Lower leg skin (tissue), 4 donors: Measurements from ENCODE around the gene DNAJC18. TPM values are rescaled to one million over a fixed set of nuclear protein-coding genes. Genes with fewer than 3 reads are reported as not detected.

Experiments
- DNase-seq, 2 donors: peaks; one replicate each; pipeline ENCODE4 v3.0.0-alpha.2; 2019; ENCODE audit warnings: low spot score in 2 of 2
- H3K4me3 ChIP-seq: fragments of 200-600 bp; sonication (generic); 2 replicates; pipeline ENCODE4 v1.5.1; 2017; ENCODE audit warnings: mild to moderate bottlenecking, low read depth; ENCODE audit not compliant: poor library complexity, severe bottlenecking
- CTCF ChIP-seq, 3 donors: fragments of 450-650 bp; IDR thresholded peaks; one replicate each; pipeline ENCODE4 v1.5.1; 2016; ENCODE audit warnings: antibody characterized with exemption in 3 of 3, mild to moderate bottlenecking in 3 of 3, moderate library complexity in 2 of 3
- POLR2A ChIP-seq, 2 donors: fragments of 450-650 bp; IDR thresholded peaks; one replicate each; pipeline ENCODE4 v1.6.1; 2016 to 2017; ENCODE audit warnings: antibody characterized with exemption in 2 of 2, mild to moderate bottlenecking in 1 of 2, moderate library complexity in 1 of 2
- WGBS, 2 donors: methylation state at CpG; one replicate each; pipeline ENCODE4 v1.1.5; 2018; 5-methylcytosine and 5-hydroxymethylcytosine counted together
- intact Hi-C: fragments of 100-400 bp; cut with DNase I; formaldehyde crosslinking; loops from one replicate; pipeline ENCODE4 v1.15.0; 2023; ENCODE audit warnings: low total_unique reads
- total RNA-seq, 4 donors: library from RNA; depleted of rRNA; stranded (reverse); fragments of >200 nt; gene quantifications; one replicate each; pipeline ENCODE4 v1.1.0, GENCODE V29; 2016

The DNAJC18 gene
- total RNA-seq, 4 donors from 2014 or later, result 1.6 to 5.9 (median 3.5) TPM

- DNase-seq, result peak in 1 of 2 donors; percentile 81
- intact Hi-C loops, result no loop called here
- TF ChIP-seq POLR2A (IDR thresholded peaks at IDR 0.05) (no peak), CTCF (IDR thresholded peaks at IDR 0.05) (no peak)
These were observed 57.2 kb downstream of the DNAJC18 start for GRCh38 chr5:139381837-139382761.

GRCh38 chr5:139379626-139380449, 59.5 kb downstream of the DNAJC18 start:
- intact Hi-C loops, result no loop called here
- H3K4me3 ChIP-seq, result no peak overlapping the region
- 85 to 91% methylated on average over 15 of the region's 15 CpGs for WGBS, 2 donors
- DNase-seq, result no peak
- no peak for TF ChIP-seq CTCF (IDR thresholded peaks at IDR 0.05)
- no peak for TF ChIP-seq POLR2A (IDR thresholded peaks at IDR 0.05)

More at GRCh38 chr5:139381837-139382761, 57.2 kb downstream of the DNAJC18 start:
- H3K4me3 ChIP-seq, result no peak overlapping the region
- 86 to 87% methylated on average over 20 to 28 of the region's 28 CpGs for WGBS, 2 donors

GRCh38 chr5:139378941-139379361, 60.4 kb downstream of the DNAJC18 start:
- WGBS, 2 donors, result 54 to 70% methylated on average over 13 of the region's 13 CpGs
- H3K4me3 ChIP-seq, result no peak overlapping the region
- TF ChIP-seq POLR2A (IDR thresholded peaks at IDR 0.05) (no peak), CTCF (IDR thresholded peaks at IDR 0.05) (no peak)
- intact Hi-C loops, result no loop called here
- peak in 1 of 2 donors; percentile 70 for DNase-seq

- intact Hi-C loops, result no loop called here
- 54 to 68% methylated on average over 45 to 47 of the region's 47 CpGs for WGBS, 2 donors
- peak in 1 of 2 donors; percentile 82 for DNase-seq
- TF ChIP-seq CTCF (IDR thresholded peaks at IDR 0.05), result no peak
- TF ChIP-seq POLR2A (IDR thresholded peaks at IDR 0.05), result no peak
- H3K4me3 ChIP-seq, result no peak overlapping the region
These were observed 61.1 kb downstream of the DNAJC18 start for GRCh38 chr5:139378101-139378825.

- H3K4me3 ChIP-seq, result no peak overlapping the region
- intact Hi-C loops, result no loop called here
- peak in 1 of 2 donors; percentile 58 for DNase-seq
- 79 to 89% methylated on average over 3 of the region's 3 CpGs for WGBS, 2 donors
- TF ChIP-seq POLR2A (IDR thresholded peaks at IDR 0.05) (no peak), CTCF (IDR thresholded peaks at IDR 0.05) (no peak)
These were observed 62.1 kb downstream of the DNAJC18 start for GRCh38 chr5:139377226-139377625.
